Caco-2 (cell line): ENCODE measurements around the gene USP25. TPM values are rescaled to one million over a fixed set of nuclear protein-coding genes. Genes with fewer than 3 reads are reported as not detected.

Experiments
- BruUV-seq: library from RNA; stranded (reverse); fragments of 400-500 nt; replicated peaks from 2 replicates; lab custom pipeline; 2021; lab: Mats Ljungman, UMichigan
- CTCF ChIA-PET: fragments of 300-600 bp; sonication (Branson Sonifier 250); formaldehyde crosslinking; loops from one replicate; lab custom pipeline; 2022; ENCODE audit warnings: antibody characterized with exemption; lab: Charles Lee
- POLR2A ChIA-PET: fragments of 300-600 bp; sonication (Branson Sonifier 250); formaldehyde crosslinking; loops from one replicate; lab custom pipeline; 2022; ENCODE audit warnings: antibody characterized with exemption; lab: Charles Lee
- DNase-seq, 2 experiments: peaks; one replicate each; pipeline versions ENCODE4 v3.0.0 to v3.0.0-alpha.2; 2020 to 2022
- H3K27me3 ChIP-seq: replicated peaks from 2 replicates; pipeline ENCODE4 v1.6.0; 2011; ENCODE audit warnings: low read length; ENCODE audit not compliant: control insufficient read depth, insufficient read depth
- H3K36me3 ChIP-seq: 2 replicates; pipeline ENCODE4 v1.5.1; 2011; ENCODE audit warnings: low read length; ENCODE audit not compliant: control insufficient read depth, insufficient read depth
- H3K4me1 ChIP-seq: fragments of 250-450 bp; sonication (Bioruptor Pico); 2 replicates; pipeline ENCODE4 v1.5.1; 2020; ENCODE audit warnings: mild to moderate bottlenecking
- H3K4me3 ChIP-seq: 2 replicates; pipeline ENCODE4 v1.5.1; 2011; ENCODE audit warnings: low read depth, mild to moderate bottlenecking, control low read depth, low read length
- H3K9me3 ChIP-seq: fragments of 250-450 bp; sonication (Bioruptor Pico); 2 replicates; pipeline ENCODE4 v1.5.1; 2020; ENCODE audit warnings: mild to moderate bottlenecking, moderate library complexity
- H3K27ac Mint-ChIP-seq: one replicate; pipeline ENCODE4 v1.8.0; 2022; ENCODE audit warnings: mixed read lengths; ENCODE audit not compliant: unreplicated experiment
- H3K27me3 Mint-ChIP-seq: one replicate; pipeline ENCODE4 v1.8.0; 2022; ENCODE audit warnings: mixed read lengths; ENCODE audit not compliant: insufficient read depth, unreplicated experiment
- H3K36me3 Mint-ChIP-seq: one replicate; pipeline ENCODE4 v1.8.0; 2022; ENCODE audit warnings: mild to moderate bottlenecking, mixed read lengths; ENCODE audit not compliant: insufficient read depth, unreplicated experiment
- H3K4me1 Mint-ChIP-seq: one replicate; pipeline ENCODE4 v1.8.0; 2022; ENCODE audit warnings: low read depth, mixed read lengths; ENCODE audit not compliant: unreplicated experiment
- H3K4me3 Mint-ChIP-seq: one replicate; pipeline ENCODE4 v1.8.0; 2022; ENCODE audit warnings: mild to moderate bottlenecking, moderate library complexity, mixed read lengths; ENCODE audit not compliant: unreplicated experiment
- H3K9me3 Mint-ChIP-seq: one replicate; pipeline ENCODE4 v1.8.0; 2022; ENCODE audit warnings: mixed read lengths; ENCODE audit not compliant: unreplicated experiment
- intact Hi-C: fragments of 100-400 bp; cut with micrococcal nuclease; formaldehyde crosslinking; loops from one replicate; pipeline ENCODE4 v1.10.0; 2022; ENCODE audit not compliant: unreplicated experiment
- total RNA-seq: library from RNA; stranded (reverse); gene quantifications from 2 replicates; pipeline ENCODE4 v1.2.3, GENCODE V29; 2022
- TF ChIP-seq, protein P1 (sequence below), 2 experiments: fragments of 200-600 bp in 1 of 2; IDR thresholded peaks; 1 replicate in 1 of 2; 2 replicates in 1 of 2; pipeline versions ENCODE4 v1.5.1 to v1.8.0; 2011 to 2022; ENCODE audit warnings: antibody characterized with exemption in 1 of 2, control low read depth in 1 of 2, inconsistent platforms in 1 of 2, low read depth in 1 of 2, low read length in 1 of 2, mild to moderate bottlenecking in 1 of 2, moderate library complexity in 1 of 2; ENCODE audit not compliant: insufficient read depth in 1 of 2, severe bottlenecking in 1 of 2, unreplicated experiment in 1 of 2

USP25 gene
- total RNA-seq, 1 experiment from 2014 or later, result 44.3 TPM

DNA sequence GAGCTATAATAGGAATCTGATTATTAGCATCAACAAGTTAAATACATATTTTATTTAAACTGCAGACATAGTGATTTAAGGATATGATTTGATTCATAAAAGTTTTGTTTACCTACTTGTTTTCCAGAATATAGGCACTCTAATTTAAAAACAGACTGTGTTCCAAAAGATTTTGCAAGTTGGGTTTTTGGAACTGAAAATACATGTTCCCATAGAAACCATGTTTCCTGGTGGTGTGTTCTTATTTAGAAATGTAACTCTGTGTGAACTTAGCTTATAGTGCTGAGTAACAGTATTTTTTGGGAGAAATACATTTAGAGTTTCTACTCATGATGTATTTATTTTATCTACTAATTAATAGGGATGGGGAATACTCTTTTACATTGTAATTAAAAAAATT, 21.8 kb downstream of the USP25 start:
- no TSS peak for BruUV-seq
- Histone ChIP-seq H3K9me3 (peaks cover 5% of the 10 kb centered on the region; the same call in 1 of the 2 replicates), H3K36me3 (no peaks in the 10 kb centered on the region), H3K27me3 (no peaks in the 10 kb centered on the region), H3K4me1 (peaks cover 24% of the 10 kb centered on the region), H3K4me3 (no peak overlapping the region)
- intact Hi-C loops, result loop anchor here (5.0 kb wide), 1 partner anchor 254 kb away; no protein-coding TSS in a partner anchor
- Mint-ChIP-seq H3K27me3 (no peaks in the 10 kb centered on the region), H3K9me3 (peaks cover 18% of the 10 kb centered on the region), H3K4me3 (no peak overlapping the region), H3K4me1 (peaks cover 47% of the 10 kb centered on the region), H3K36me3 (peaks cover 28% of the 10 kb centered on the region), H3K27ac (no peak overlapping the region)
- DNase-seq, result no peak
- TF ChIP-seq, protein P1, sequence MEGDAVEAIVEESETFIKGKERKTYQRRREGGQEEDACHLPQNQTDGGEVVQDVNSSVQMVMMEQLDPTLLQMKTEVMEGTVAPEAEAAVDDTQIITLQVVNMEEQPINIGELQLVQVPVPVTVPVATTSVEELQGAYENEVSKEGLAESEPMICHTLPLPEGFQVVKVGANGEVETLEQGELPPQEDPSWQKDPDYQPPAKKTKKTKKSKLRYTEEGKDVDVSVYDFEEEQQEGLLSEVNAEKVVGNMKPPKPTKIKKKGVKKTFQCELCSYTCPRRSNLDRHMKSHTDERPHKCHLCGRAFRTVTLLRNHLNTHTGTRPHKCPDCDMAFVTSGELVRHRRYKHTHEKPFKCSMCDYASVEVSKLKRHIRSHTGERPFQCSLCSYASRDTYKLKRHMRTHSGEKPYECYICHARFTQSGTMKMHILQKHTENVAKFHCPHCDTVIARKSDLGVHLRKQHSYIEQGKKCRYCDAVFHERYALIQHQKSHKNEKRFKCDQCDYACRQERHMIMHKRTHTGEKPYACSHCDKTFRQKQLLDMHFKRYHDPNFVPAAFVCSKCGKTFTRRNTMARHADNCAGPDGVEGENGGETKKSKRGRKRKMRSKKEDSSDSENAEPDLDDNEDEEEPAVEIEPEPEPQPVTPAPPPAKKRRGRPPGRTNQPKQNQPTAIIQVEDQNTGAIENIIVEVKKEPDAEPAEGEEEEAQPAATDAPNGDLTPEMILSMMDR (IDR thresholded peaks at IDR 0.05; ENCODE audit: insufficient read depth in 1 of 2, low read depth in 1 of 2, low read length in 1 of 2, severe bottlenecking in 1 of 2, unreplicated experiment in 1 of 2), result no peak
- ChIA-PET CTCF (no interaction called here), POLR2A (no interaction called here)

DNA sequence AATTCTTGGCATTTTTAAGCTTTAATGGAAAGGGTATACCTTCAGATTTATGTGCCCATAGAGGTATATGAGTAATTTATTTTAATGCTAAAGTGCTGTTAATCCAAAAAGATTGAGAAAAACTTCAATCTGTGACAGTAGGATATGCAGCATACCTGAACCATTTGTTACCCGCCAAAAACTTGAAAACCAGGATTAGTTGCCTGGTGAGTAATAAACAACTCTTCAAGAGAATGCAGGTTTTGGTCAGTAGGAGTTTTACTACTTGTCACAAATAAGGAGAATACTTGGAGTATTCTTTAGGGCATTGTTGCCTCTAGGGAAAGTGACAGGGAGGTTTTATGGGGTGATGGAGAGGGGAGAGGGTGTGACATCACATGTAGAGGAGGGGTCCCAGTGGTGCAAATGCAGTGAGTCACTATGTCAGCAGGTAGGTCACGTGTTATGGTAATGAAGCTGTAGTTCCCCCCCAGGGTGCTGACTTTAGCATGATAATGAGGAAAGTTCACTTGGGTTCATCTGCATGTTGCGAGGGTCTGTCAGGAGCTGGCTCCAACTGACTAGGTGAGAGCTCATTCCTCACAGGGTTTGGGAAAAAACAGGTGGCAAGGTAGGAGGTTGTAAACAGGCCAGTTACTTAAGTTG, 23.1 kb downstream of the USP25 start:
- TF ChIP-seq, protein P1 (IDR thresholded peaks at IDR 0.05; ENCODE audit: insufficient read depth in 1 of 2, low read depth in 1 of 2, low read length in 1 of 2, severe bottlenecking in 1 of 2, unreplicated experiment in 1 of 2), result no peak

DNA sequence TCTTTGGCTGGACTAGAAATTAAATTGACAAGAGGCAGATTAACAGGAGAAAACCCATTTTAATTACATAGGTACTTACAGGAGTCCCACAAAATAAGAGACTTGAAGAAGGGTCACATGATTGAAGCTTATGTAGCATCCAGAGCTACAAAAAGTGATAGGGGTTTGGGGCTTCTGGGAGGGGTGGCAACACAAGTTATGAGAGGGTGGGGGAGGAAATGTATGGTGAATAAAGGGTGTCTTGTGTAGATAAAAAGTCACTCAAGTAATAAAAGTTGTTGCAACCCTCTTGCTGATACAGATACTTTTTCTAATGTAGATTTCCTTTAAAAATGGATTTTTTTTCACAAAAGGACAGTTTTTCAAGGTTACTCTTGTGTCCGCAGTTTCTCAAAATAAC, 24.0 kb downstream of the USP25 start:
- H3K36me3 ChIP-seq, result no peaks in the 10 kb centered on the region
- peaks cover 21% of the 10 kb centered on the region for H3K4me1 ChIP-seq
- H3K9me3 ChIP-seq, result peaks cover 9% of the 10 kb centered on the region; the same call in 1 of the 2 replicates
- H3K4me1 Mint-ChIP-seq, result peaks cover 46% of the 10 kb centered on the region
- DNase-seq, result no peak
- peaks cover 39% of the 10 kb centered on the region for H3K36me3 Mint-ChIP-seq
- peaks cover 37% of the 10 kb centered on the region for H3K9me3 Mint-ChIP-seq
- POLR2A ChIA-PET, result no interaction called here
- no peak overlapping the region for H3K4me3 ChIP-seq
- BruUV-seq, result no TSS peak
- H3K27ac Mint-ChIP-seq, result peak overlapping the region; percentile 20
- H3K27me3 ChIP-seq, result no peaks in the 10 kb centered on the region
- H3K4me3 Mint-ChIP-seq, result no peak overlapping the region
- intact Hi-C loops, result loop anchor here (5.0 kb wide), 1 partner anchor 256 kb away; no protein-coding TSS in a partner anchor
- TF ChIP-seq, protein P1 (IDR thresholded peaks at IDR 0.05; ENCODE audit: insufficient read depth in 1 of 2, low read depth in 1 of 2, low read length in 1 of 2, severe bottlenecking in 1 of 2, unreplicated experiment in 1 of 2), result no peak
- no peaks in the 10 kb centered on the region for H3K27me3 Mint-ChIP-seq
- CTCF ChIA-PET, result no interaction called here

More for the DNA sequence above, 23.1 kb downstream of the USP25 start:
- Mint-ChIP-seq H3K4me1 (peaks cover 47% of the 10 kb centered on the region), H3K4me3 (no peak overlapping the region), H3K27me3 (no peaks in the 10 kb centered on the region), H3K36me3 (peaks cover 39% of the 10 kb centered on the region), H3K27ac (peak overlapping the region; percentile 20), H3K9me3 (peaks cover 30% of the 10 kb centered on the region)
- peaks cover 24% of the 10 kb centered on the region for H3K4me1 ChIP-seq
- ChIA-PET CTCF (no interaction called here), POLR2A (no interaction called here)
- H3K36me3 ChIP-seq, result no peaks in the 10 kb centered on the region
- peaks cover 8% of the 10 kb centered on the region; the same call in 1 of the 2 replicates for H3K9me3 ChIP-seq
- BruUV-seq, result no TSS peak
- H3K27me3 ChIP-seq, result no peaks in the 10 kb centered on the region
- no peak for DNase-seq
- intact Hi-C loops, result loop anchor here (5.0 kb wide), 1 partner anchor 256 kb away; no protein-coding TSS in a partner anchor
- no peak overlapping the region for H3K4me3 ChIP-seq
